HG03025 (cell line): Measurements from ENCODE around the gene SCRG1.

Experiments used
- ATAC-seq: cut with Tn5 transposase; IDR thresholded peaks from one replicate; pipeline ENCODE4 v1.9.1; 2021; ENCODE audit warnings: mild to moderate bottlenecking, moderate library complexity; ENCODE audit not compliant: unreplicated experiment, low FRiP score

Gene SCRG1

DNA sequence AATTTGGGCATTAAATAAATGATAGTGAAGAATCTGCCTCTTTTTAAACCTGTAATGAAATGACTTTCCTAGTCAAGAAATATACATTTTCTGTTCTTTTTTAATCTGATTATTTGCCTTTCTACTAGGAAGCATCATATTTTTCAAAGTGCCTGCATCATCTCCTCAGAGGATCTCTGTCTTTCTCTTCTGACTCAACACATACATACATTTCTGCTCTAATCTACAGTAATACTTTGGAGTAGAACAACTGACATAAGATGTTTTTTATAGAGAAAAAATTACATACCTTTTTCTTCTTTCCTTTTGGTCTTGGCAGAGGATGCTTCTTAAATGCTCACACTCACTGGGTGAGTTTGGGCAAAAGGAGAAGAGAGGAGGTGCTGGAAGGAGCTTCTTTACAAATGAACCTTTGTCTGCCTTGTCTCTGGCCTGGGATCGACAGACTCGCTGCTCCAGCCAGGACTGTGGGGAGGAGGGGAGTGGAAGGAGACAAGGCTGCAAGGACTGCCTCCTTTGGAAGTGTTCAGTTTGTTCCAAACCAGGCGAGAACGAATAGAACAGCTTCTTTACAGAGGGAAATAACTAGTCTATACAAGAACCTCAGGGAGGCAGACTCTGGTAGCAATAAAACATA lies at the start of gene SCRG1:
TSS of gene SCRG1 (minus strand) at position 338 of the 637 bp plus-strand sequence. CDS start 7,702 bp downstream, outside the sequence.
- ATAC-seq, result no peak

DNA sequence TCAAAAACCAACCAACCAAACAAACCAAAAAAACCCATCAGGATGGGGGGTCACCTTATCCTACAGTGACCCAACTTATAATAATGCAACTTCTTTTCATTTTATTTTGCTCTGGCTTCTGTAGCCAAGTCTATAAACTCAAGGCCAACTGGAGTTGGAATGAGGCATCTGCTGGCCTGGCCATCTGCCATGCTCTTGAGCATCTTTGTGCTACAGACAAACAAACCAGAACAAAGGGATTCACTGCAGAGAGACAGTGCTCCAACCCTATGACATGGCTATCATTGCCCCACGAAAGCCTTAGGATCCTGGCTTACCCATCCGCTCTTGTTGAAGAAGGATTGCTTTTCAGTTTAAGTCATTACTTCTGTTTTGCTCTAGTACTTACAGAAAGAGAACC lies 49.2 kb upstream of the SCRG1 start:
- ATAC-seq, result no peak

DNA sequence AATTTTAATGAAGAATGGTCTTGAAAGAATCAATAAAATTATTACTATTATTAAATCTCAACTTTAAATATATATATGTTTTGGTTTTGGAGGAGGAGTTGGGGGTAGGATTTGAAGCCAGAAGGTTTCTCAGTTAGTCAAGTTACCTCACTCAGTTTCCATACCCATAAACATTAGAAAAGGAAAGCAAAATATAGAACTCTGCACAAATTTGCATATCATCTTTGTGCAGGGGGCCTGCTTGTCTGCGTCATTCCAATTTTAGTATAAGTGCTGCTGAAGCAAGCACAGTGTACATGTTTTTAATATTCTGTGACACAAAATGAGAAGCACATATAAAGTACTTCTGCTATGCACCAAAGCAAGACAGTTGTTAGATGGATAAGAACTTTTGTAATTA lies 47.5 kb upstream of the SCRG1 start:
- ATAC-seq, result peak; percentile 95

DNA sequence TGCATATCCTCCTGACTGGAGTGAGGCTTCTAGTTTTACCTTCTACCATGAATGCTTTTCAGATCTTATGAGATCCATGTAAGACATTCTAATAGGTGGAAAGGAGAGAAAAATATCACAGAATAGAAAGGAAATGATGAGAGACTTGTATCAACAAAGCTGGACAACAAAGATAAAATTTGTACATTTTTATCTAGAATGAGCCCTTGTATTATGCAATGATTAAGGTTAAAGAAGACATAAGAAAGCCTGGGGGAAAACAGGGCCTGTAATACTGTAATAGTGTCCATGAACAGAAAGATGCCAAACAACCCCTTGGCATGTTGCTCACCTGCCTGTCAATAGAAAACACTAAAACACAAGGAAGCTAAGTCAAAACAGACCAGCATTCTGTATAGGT lies 44.2 kb upstream of the SCRG1 start:
- no peak for ATAC-seq

DNA sequence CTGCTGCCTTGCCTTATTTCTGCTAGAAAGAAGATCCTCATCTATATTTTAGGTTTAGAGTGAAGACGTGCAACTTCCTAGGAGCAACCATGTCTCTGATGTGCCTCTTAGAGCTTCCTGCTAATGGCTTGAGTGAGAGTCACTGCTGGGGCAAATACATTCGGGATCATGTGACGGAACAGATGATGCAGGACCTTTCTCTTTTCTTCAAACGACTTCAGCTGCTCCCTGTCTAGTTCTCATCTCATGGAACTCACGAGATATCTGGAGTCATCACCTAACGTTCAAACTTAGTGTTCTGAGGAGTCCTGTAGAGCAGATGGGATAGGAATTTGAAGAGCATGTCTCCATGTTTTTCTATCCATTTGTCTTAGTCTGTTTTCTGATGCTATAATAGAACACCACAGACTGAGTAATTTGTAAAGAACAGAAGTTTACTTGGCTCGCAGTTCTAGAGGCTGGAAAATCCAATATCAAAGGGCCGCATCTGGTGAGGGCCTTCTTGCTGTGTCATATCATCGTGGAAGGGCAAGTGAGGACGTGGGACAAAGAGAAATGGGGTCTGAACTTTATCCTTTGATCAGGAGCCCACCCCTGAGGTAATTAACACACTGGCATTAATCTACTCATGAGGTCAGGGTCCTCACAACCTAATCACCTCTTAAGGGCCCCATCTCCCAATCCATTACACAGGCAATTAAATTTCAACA lies 43.5 kb upstream of the SCRG1 start:
- ATAC-seq, result no peak

DNA sequence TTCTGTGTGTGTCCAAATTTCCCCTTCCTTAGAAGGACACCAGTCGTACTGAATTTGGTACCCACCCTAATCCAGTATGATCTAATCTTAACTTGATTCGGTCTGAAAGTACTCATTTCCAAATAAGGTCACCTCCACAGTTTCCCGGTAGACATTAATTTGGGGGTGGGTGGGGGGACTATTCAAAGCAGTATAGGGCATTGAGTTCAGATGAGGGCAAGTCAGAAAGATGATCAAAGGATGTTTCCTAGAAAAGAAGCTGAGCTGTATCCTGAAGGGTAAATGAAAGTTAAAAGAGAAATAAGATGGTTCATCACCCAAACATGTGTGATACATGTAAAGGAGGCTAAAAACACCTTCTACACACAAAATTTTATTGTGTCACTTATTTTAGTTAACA lies 42.0 kb upstream of the SCRG1 start:
- no peak for ATAC-seq

DNA sequence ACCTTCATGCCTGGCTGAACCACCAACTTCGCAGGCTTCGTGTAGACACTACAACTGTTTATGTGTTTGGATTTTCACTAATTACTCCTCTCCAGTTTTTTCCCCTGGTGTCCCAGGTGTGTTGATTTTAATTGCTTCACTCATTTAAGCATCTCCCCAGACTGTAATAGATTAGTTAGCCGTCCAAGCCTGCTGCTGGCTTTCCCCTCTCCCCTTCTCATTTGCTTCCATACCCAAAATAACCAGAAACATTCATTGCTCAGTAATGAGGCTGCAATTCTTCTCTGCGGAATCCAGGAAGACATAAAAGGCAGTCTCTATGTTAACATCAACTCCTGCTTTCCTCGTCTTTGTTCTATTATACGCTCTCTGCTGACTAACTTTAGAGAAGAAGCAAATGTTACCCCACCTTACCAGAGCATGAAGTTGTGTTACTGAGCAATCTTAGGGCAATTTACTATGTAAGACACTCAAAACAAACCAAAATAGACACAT lies 37.9 kb upstream of the SCRG1 start:
- ATAC-seq, result no peak

DNA sequence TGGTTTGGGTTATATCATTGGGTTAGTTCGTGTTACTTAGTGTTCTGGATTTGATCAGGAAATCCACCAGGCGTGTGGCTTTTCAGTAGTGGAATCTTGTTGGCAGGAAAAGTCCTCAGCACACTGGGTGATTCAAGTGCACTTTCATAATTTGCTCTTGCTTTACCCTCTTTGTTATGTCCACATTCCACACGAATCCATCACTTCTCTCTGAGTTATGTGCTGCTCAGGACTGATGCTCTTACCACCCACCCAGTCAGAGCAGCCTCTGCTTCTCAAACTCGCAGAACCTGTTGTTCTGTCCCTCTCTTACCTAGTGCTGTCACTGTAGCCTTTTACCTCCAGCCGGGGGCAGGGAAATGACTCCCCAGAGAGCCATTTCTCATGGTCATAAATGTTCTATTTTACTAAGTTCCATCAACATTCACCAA lies 37.2 kb upstream of the SCRG1 start:
- no peak for ATAC-seq

DNA sequence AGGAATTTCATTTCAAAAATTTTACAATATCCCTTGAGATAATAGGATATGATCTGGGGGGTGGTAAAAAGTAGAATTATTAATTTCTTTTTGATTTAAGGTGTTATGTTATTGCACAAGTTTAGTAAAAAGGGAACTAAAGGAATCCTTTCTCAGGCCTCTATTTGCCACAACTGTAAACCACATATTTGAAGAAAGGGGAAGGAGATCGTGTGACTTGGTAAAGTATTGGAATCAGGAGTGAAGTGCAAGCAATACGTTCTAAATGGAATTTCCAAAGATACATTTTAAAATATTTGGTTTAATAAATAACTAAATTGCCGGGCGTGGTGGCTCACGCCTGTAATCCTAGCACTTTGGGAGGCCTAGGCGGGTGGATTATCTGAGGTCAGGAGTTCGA lies 35.3 kb upstream of the SCRG1 start:
- no peak for ATAC-seq

DNA sequence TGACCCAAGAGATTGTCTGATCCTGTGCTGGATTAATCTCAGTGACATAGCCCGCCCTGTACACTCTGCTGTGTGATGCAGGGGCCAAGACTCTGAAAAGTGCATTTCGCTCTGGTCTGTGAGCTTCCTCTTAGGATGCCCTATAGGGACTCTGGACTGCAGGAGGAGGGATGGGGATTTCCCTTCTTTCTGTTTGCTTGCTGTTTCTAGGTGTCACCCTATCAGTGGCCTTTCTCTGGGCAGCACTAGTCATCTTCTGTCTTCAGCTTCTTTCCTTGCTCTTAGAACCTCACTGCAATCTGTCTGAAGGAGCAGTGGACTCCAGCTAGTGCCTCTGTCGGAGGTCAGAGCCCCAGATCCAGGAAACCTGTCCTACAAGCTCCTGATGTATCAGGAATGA lies 34.5 kb upstream of the SCRG1 start:
- ATAC-seq, result no peak

DNA sequence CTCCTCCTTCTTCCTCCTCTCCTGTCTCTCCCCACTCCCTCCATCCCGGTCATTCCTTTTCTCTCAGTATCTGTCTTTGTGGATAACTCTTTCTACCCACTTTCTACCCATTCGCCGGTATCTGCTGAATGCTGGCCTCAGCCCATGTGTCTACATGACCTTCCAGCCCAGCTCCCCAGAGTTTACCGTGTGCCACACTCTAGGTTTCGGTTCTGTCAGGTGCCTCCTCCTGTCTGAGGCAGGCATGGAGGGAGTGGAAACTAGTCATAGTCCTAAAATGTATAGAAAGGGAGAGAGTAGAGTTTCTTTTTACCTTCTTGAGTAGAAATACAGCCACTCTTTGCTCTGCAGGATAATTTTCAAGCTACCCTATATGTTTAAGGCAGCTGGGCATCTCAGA lies 33.5 kb upstream of the SCRG1 start:
- no peak for ATAC-seq

DNA sequence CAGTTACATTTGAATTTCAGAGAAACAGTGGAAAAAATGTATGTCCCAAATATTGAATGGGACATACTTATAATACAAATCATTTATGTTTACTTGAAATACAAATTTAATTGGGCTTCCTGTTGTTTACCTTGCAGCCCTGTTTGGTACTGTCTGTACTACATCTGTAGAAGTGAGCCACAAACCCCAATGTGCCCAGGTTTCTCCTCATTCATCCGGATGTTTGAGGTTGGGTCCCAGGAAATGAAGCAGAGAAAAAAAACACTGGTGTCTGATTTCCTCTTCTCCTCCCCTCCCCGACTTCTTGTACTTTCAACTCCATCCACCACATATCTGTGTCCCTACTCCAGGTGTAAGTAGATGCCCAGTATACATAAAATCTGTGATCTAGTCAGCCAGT lies 27.1 kb upstream of the SCRG1 start:
- ATAC-seq, result no peak

DNA sequence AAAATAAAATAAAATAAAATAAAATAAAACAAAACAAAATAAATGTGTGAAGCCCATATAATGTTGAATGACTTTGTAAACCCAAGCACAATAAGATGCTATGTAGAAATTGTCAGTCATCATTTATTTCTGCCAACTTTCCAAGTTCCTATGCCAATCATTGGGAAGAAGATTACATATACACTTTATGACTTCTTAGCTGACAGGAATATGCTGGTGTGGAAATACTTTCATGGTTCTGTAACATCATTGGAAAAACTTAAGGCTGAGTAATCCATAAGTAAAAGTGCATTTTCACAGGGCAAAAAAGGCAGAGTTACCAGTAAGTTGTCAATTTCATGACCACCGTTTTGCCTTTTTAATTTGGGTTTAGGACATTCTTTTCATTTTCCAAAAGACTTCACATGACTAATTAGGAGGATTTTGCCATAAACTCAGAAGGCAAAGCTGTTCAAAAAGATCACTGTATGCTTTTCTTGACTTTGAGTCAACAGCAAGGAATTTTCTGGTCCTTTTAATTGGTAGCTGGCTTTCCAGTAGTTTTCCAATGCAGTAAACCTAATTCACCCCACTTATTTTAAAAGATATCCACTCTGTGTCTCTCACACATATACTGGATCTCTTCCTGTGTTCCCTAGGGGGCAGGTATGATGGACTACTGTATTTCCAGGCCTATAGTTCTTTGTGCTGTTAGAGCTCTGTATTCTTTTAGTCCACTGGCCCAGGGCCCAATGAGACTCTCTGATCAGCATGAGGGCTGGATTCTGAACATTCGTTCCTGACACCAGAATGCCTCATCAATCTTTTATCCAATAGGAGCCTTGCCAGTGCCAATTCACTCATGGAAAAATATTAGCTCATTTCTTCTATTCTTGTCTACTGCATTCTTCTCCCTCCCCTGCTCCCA lies 26.2 kb upstream of the SCRG1 start:
- ATAC-seq, result no peak

DNA sequence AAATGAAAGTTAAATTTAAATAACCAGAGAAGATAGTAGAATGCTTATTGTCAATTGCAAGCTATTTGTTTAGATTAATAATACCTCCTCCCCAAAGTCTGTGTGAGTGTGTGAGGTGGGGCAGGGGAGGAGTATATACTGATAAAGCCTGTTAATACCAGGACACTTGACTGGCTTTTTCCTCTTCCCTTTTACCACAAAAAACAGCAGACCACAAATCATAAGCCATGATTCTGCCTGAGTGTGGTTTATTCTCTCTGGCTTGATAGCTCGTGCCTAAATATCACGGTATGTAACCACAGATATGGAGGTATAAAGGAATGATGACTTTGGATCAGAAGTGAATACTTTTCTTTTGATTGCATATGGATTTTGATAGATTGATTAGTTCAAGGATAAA lies 21.9 kb upstream of the SCRG1 start:
- ATAC-seq, result no peak

DNA sequence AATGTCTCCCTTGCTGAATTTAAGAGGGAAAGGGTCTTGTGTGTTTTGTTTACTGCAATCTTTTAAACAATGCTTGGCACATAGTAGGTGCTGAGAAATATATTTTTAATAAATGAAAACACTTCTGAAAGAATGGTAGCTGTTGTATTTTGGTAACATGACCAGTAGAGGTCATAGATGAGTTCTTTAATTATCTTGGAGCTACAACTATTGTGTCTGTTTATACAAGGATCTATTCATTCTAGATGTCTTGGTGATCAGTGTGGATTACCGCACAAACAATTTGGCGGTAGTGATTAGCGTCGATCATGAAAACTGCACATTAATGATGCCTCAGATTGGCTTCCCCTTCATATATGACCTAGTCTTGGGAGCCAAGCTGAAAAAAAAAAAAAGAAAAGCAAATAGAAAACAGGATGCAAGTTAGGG lies 21.4 kb upstream of the SCRG1 start:
- no peak for ATAC-seq

DNA sequence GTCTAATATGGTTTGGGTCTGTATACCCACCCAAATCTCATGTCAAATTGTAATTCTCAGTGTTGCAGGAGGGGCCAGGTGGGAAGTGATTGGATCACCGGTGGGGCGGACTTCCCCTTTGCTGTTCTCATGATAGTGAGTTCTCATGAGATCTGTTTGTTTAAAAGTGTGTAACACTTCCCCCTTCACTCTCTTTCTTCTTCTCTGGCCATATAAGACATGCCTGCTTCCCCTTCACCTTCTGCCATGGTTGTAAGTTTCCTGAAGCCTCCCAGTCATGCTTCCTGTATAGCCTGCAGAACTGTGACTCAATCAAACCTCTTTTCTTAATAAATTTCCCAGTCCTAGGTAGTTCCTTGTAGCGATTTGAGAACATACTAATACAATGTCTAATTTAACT lies 19.7 kb upstream of the SCRG1 start:
- no peak for ATAC-seq

DNA sequence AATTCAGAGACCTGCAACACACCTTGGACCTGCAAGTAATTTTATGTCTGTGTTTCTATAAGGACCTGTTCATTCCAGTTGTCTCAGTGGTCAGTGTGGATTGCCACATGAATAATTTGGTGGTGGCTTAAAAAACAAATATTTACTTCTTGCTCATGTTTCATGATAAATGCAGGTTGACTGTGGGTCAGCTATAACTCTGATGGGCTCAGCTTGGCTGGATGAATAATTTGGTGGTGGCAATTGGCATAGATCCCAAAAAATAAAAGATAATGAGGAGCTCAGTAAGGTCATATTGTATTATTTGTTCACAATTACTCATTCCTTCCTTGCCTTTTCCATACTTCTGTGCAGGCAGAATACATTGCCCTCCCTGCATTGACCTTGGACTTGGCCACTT lies 18.9 kb upstream of the SCRG1 start:
- no peak for ATAC-seq

DNA sequence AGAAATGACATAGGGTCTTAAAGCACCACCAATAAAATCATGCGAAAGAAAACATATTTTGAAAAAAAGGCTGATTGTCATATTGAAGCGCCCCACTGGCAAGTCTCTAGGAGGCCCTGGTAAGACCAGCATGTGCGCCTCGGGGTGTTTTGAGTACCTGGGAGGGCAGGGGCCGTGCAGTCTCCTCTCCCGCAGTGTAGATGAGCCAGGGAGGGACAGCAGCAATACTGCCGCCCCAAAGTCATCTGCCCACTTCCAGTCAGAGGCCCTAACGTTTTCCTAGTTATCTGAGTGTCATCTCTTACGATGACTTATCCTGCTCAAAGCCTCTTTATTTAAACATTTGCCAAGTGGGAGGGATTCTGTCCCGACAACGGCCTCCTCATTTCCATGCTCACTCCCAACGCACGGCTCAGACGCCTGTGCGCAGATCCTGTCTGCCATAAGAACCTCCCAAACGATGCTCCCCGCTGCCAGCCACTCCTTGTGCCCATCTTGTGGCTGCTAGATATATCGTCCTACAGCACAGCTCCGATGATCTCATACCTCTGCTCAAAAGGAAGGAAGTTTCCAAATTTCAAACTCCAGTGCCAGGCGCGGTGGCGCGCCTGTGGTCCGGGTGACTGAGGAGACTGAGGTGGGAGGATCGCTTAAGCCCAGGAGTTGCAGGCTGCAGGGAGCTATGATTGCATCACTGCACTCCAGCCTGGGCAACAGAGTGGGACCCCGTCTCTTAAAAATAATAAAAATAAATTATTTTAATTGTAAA lies 17.2 kb upstream of the SCRG1 start:
- no peak for ATAC-seq

DNA sequence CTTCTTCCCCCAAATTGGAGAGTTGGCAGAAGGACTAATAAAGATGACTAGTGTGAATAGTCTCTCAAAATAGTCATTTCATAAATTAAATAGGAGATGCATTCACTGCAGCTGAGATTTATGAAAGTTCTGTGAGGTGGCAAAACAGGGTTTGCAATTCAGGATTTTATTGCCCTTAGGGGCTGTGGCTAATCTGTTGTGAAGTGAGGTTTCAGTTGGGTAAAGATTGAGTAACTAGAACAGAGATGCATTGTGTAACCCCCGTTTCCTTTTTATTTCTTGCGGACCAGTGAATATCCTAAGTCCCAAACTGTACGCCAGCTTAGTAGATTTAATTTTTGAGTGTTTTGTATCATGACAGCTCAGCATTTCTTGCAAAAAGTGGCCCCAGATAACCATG lies 16.2 kb upstream of the SCRG1 start:
- no peak for ATAC-seq

DNA sequence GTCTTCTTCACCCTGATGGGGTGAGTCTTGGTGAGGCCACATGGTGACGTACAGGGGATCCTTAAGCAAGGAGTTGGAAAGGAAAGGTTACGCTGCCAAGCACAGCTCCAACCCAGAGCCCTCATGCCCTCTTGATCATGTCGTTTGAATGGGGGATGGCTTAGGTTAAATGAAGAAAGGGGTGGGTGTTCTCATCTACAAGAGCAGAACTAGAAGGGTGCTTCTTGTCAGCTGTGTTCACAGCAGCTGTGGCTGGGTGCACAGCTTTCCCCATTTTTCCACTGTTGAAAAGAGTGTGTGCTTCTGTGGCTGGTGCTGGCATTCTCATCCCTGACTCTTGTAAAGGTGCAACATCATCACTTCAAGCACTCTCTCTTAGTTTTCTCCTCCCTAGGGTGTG lies 15.5 kb upstream of the SCRG1 start:
- ATAC-seq, result no peak
